Heart left ventricle (tissue), 13 donors: ENCODE results near the gene ZNF555.

Experiments used
- CTCF ChIP-seq, 12 donors: fragments of 200-600 bp; sonication (generic) in 4 of 12; IDR thresholded peaks; one replicate each; pipeline versions ENCODE4 v1.5.0 to v1.8.0; 2018 to 2022; ENCODE audit warnings: antibody characterized with exemption in 12 of 12, mild to moderate bottlenecking in 5 of 12
- POLR2A ChIP-seq, 2 donors: fragments of 450-650 bp; IDR thresholded peaks; one replicate each; pipeline ENCODE4 v1.6.1; 2017; ENCODE audit warnings: antibody characterized with exemption in 2 of 2, mild to moderate bottlenecking in 2 of 2, moderate library complexity in 2 of 2
- donor health status: ischemic (EF 13 %, LVEDD 7.1; RV severe dilation, severe dysfunction).
- donor health status: DM: no; HTN: yes; CAD: no.
- donor health status: DM: no; HTN: no; CAD: no.
- donor health status: ischemic (EF 25% LVEDD 6.9; RV normal size, moderate dysfunction).
- donor health status: ischemic (EF 25% LVEDD 5.7; RV mildly dilated, moderate dysfunction).
- donor health status: ischemic (EF 35%, LVEDD 5.7; RV mildly dilated, moderate dysfunction).
- donor health status: nonischemic (EF 11% LVEDD 7.7; RV severe dilation, severe dysfunction).
- donor health status: DM: yes; HTN: yes; CAD: no.
- donor health status: PGD.
- donor health status: ischemic (EF 29% LVEDD 5.4; RV normal size, mild dysfunction).
- donor health status: nonischemic (EF 23%, LVEDD 6.1; RV moderate dilation, normal function).

- TF ChIP-seq CTCF (IDR thresholded peaks at IDR 0.05) (peak; percentile 90 to 99 (median 97)), POLR2A (IDR thresholded peaks at IDR 0.05) (peak in 1 of 2 donors; percentile 73)
Observed at GRCh38 chr19:2819540-2820111, 21.6 kb upstream of the ZNF555 start, which contains the start of gene ZNF554.
